ENCODE data around the gene NPFFR1.

The NPFFR1 gene

GRCh38 chr10:70315276-70315675, 31.5 kb upstream of the NPFFR1 start:
- DNase-seq = no peak

- DNase-seq = no peak
Observed at GRCh38 chr10:70312972-70313371, 29.2 kb upstream of the NPFFR1 start.

GRCh38 chr10:70312249-70312648, 28.4 kb upstream of the NPFFR1 start:
- DNase-seq = no peak

- no peak for DNase-seq
Observed at GRCh38 chr10:70311698-70312097, 27.9 kb upstream of the NPFFR1 start.

- no peak for DNase-seq
Observed at GRCh38 chr10:70309661-70310060, 25.9 kb upstream of the NPFFR1 start.

GRCh38 chr10:70308121-70309060, 24.6 kb upstream of the NPFFR1 start:
- no peak for DNase-seq

GRCh38 chr10:70306886-70307520, 23.2 kb upstream of the NPFFR1 start:
- DNase-seq = no peak

- no peak for DNase-seq
Observed at GRCh38 chr10:70306181-70306705, 22.4 kb upstream of the NPFFR1 start.

GRCh38 chr10:70303730-70304129, 19.9 kb upstream of the NPFFR1 start:
- DNase-seq = no peak

- DNase-seq = no peak
Observed at GRCh38 chr10:70302292-70302691, 18.5 kb upstream of the NPFFR1 start.

- DNase-seq = no peak
Observed at GRCh38 chr10:70300908-70301597, 17.2 kb upstream of the NPFFR1 start.

GRCh38 chr10:70300461-70300860, 16.7 kb upstream of the NPFFR1 start:
- no peak for DNase-seq

- DNase-seq = no peak
Observed at GRCh38 chr10:70299876-70300275, 16.1 kb upstream of the NPFFR1 start.

- no peak for DNase-seq
Observed at GRCh38 chr10:70298393-70298792, 14.6 kb upstream of the NPFFR1 start.

- DNase-seq = no peak
Observed at GRCh38 chr10:70297224-70297623, 13.4 kb upstream of the NPFFR1 start.

GRCh38 chr10:70296406-70296899, 12.6 kb upstream of the NPFFR1 start:
- DNase-seq = peak; percentile 13

GRCh38 chr10:70295926-70296325, 12.1 kb upstream of the NPFFR1 start:
- no peak for DNase-seq

- DNase-seq = no peak
Observed at GRCh38 chr10:70295321-70295720, 11.5 kb upstream of the NPFFR1 start.

- no peak for DNase-seq
Observed at GRCh38 chr10:70293169-70293843, 9.5 kb upstream of the NPFFR1 start.

- no peak for DNase-seq
Observed at GRCh38 chr10:70292004-70292403, 8.2 kb upstream of the NPFFR1 start.

GRCh38 chr10:70289739-70290138, 5.9 kb upstream of the NPFFR1 start:
- DNase-seq = no peak

GRCh38 chr10:70286616-70287015, 2.8 kb upstream of the NPFFR1 start:
- no peak for DNase-seq

GRCh38 chr10:70285476-70285831, 1.6 kb upstream of the NPFFR1 start:
- no peak for DNase-seq
